Left cardiac atrium (tissue), 4 donors: ENCODE results near the gene PICALM. TPM values are rescaled to one million over a fixed set of nuclear protein-coding genes. Genes with fewer than 3 reads are reported as not detected.
"Not testable (repeated sequence)": the region's sequence is repeated elsewhere in the genome, so short reads cannot be mapped to it uniquely, and the experiment has no call there.

Experiments used
- ATAC-seq, 2 donors: fragments of 200-7000 bp; cut with Tn5 transposase; one replicate each; pipeline ENCODE4 v1.9.1; 2020; ENCODE audit warnings: mild to moderate bottlenecking in 2 of 2, moderate library complexity in 2 of 2
- DNase-seq: peaks from one replicate; pipeline ENCODE4 v3.0.0-alpha.2; 2020
- intact Hi-C, 2 donors: fragments of 100-400 bp; cut with DNase I; formaldehyde crosslinking; loops; one replicate each; pipeline versions ENCODE4 v1.14.1 to v1.15.1; 2022 to 2023
- total RNA-seq, 2 donors: library from RNA; stranded (reverse); fragmentation: NEBNext Ultra II Directional; extraction: Animal tissue kit (Norgen Biotek cat#: 25700); gene quantifications; one replicate each; pipeline ENCODE4 v1.2.1, GENCODE V29; 2021
- donor health status: DM: no; HTN: yes; CAD: no.
- donor health status: DM: no; HTN: yes; CAD: no; lungs with severe emphysema.
- donor health status: DM: yes; HTN: yes; CAD: no.
- donor health status: Dilated cardiomyopathy.

PICALM gene
- total RNA-seq, 2 donors from 2014 or later, result 148 to 260 TPM

DNA sequence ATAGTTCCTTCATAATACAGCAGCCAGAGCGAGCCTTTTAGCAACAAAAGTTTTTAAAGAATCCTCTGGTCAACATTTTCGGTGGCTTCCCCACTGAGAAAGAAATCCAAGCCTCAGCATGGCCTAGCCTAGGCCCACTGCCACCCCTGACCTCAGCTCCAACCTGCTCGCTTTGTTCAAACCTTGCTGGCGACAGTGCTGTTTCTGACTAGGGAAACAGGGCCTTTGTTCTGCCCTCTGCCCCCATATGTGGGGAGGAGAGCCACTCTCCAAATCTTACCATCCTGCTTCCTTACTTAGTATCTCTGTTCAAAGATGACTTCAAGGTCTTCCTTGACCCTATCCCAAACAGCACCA, 117.9 kb downstream of the PICALM start:
- no peak for ATAC-seq
- intact Hi-C loops, result no loop called here
- no peak for DNase-seq

GRCh38 chr11:85950317-85951048, 118.4 kb downstream of the PICALM start:
- no peak for DNase-seq

DNA sequence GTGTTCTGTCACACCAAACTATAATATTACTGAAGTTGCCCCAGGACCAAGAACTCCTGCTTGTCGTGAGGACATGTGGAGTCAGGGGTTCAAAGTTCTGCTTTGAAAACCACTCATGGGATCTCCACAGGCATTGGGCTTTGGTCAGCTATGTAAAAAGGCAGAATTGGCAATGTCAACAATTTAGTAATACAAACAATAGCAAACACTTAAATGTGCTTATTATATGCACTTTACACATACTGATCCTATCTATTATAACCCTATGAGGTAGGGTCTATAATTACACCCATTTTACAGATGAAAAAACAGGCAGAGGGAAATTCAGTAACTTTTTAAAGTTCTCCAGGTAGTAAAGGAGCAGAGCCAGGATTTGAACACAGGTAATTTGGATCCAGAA, 119.1 kb downstream of the PICALM start:
- DNase-seq, result no peak
- no peak for ATAC-seq
- intact Hi-C loops, result loop anchor here (10.0 kb wide), 2 partner anchors 95 to 255 kb away; partner anchors contain the start of gene CCDC83 (in 1 of the 2)

More at GRCh38 chr11:85950317-85951048, 118.4 kb downstream of the PICALM start:
- intact Hi-C loops, result no loop called here
- no peak for ATAC-seq

DNA sequence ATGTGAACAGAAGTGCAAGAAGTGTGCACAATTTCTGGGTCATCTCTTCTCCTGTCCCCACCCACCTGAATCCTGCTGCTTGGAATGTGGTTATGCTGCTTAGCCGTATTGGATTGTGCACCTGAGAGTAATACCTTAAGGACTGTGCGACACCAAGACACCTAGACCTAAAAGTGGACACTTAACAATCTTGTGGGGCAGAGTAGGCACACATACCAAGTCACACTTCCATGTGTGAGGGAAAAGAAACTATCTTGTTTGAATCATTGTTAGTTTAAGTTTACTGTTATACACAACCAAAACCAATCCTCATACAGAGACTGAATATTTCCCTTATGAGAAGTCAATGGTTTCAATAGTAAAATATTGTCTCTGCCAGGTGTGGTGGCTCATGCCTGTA, 120.0 kb downstream of the PICALM start:
- intact Hi-C loops, result loop anchor here (10.0 kb wide), 2 partner anchors 94 to 256 kb away; partner anchors contain the start of gene CCDC83 (in 1 of the 2)
- ATAC-seq (no peak), DNase-seq (no peak)

DNA sequence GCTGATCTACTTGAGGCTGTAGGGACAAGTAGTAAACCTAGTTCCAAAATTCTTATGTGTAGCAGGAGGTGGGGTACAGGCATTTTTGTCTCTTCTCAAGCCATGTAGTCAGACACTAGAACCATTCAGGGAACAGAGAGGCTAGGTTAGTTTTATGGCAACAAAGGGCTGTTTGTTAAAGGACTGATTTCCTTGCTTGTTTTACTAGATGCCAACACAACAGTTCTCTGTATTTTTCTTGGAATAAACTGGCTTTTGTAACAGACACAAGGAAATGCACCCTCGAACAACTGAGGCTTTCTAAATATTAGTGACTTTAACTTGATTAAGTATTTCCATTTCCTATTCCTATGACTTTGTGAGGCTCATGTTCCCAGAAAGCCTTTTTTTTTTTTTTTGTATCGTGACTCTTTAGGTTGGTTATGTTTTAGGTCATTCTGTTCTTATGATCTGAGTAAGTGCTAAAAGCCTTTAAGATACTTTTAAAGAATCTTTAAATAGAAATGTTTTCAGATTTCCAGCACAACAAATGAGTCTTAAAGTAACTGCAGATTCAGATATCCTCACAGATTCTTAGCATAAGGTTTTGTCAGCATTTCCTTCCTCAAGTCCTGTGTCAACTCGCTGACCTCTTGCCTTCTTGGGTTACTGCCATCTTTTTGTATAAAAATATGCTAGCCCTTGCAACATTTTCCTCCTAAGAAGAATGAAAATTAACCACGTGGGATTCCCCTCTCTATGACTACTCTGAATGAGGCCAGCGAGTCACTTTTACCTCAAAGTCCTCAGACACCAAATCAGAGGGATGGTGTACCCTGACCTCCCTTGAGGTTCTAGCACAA, 121.2 kb downstream of the PICALM start:
- ATAC-seq (peak; percentile 71 to 83), DNase-seq (no peak)
- intact Hi-C loops, result loop anchor here (10.0 kb wide), 2 partner anchors 93 to 257 kb away; partner anchors contain the start of gene CCDC83 (in 1 of the 2)

GRCh38 chr11:85946221-85946620, 122.7 kb downstream of the PICALM start:
- DNase-seq, result no peak
- intact Hi-C loops, result loop anchor here (10.0 kb wide), 2 partner anchors 91 to 259 kb away; partner anchors contain the start of gene CCDC83 (in 1 of the 2)
- no peak for ATAC-seq

GRCh38 chr11:85945788-85946187, 123.1 kb downstream of the PICALM start:
- DNase-seq (no peak), ATAC-seq (no peak)
- intact Hi-C loops, result loop anchor here (10.0 kb wide), 2 partner anchors 91 to 259 kb away; partner anchors contain the start of gene CCDC83 (in 1 of the 2)

- ATAC-seq (no peak), DNase-seq (no peak)
- intact Hi-C loops, result loop anchor here (10.0 kb wide), 2 partner anchors 90 to 260 kb away; partner anchors contain the start of gene CCDC83 (in 1 of the 2)
Measured at GRCh38 chr11:85945296-85945695, 123.6 kb downstream of the PICALM start.

DNA sequence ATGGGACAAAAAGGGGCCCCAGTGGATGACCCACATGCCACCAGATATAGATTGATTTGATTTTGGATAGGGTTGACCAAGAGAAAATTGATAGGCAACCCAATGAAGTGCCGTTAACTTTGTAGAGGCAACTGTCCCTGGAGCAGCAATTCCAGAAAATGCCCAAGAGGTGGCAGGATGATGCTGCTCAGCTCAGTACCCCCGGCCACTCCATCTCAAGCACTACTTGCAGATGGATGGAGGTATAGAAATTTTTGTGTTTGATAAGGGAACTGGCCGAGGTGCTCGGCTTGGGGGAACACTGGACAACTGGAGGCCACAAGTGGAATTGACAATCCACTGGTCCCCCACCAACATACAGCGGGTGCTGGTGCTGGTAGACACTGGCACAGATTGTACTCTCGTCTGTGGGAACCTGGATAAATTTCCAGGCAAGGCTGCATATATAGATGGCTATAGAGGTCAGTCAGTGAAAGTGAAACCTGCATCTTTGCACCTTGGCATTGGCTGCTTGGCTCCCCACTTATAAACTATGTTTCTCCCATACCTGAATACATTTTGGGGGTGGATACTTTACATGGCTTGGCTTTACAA, 127.4 kb downstream of the PICALM start:
- ATAC-seq (peak; percentile 78 to 79), DNase-seq (peak; percentile 57)
- intact Hi-C loops, result loop anchor here (2.0 to 10.0 kb wide), 4 partner anchors 87 to 351 kb away; partner anchors contain the start of gene CCDC83 (in 1 of the 2)

GRCh38 chr11:85939099-85940015, 129.5 kb downstream of the PICALM start:
- no peak for ATAC-seq
- intact Hi-C loops, result loop anchor here (2.0 to 10.0 kb wide), 4 partner anchors 85 to 353 kb away; partner anchors contain the start of gene CCDC83 (in 1 of the 2)
- DNase-seq, result no peak

DNA sequence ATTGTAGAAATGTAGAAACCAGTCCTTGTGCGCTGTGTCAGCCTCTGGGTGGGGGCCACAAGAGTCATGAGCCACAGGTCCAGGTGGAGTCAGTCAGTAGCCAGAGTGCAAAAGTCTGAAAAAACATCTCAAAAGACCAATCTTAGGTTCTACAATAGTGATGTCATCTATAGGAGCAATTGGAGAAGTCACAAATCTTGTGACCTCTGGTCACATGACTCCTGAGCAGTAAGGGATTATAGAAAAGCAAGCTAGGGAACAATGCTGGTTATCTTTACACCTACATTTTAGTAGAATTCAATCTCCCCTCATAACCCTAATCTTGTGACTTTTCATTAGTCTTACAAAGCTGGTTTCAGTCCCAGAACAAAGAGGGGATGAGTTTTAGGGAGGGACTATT, 131.0 kb downstream of the PICALM start:
- ATAC-seq (no peak), DNase-seq (no peak)
- intact Hi-C loops, result no loop called here

GRCh38 chr11:85935751-85936150, 133.1 kb downstream of the PICALM start:
- intact Hi-C loops, result no loop called here
- DNase-seq (no peak), ATAC-seq (peak in 1 of 2 donors; percentile 12)

GRCh38 chr11:85934596-85935169, 134.2 kb downstream of the PICALM start:
- DNase-seq (no peak), ATAC-seq (peak in 1 of 2 donors; percentile 66)
- intact Hi-C loops, result no loop called here

DNA sequence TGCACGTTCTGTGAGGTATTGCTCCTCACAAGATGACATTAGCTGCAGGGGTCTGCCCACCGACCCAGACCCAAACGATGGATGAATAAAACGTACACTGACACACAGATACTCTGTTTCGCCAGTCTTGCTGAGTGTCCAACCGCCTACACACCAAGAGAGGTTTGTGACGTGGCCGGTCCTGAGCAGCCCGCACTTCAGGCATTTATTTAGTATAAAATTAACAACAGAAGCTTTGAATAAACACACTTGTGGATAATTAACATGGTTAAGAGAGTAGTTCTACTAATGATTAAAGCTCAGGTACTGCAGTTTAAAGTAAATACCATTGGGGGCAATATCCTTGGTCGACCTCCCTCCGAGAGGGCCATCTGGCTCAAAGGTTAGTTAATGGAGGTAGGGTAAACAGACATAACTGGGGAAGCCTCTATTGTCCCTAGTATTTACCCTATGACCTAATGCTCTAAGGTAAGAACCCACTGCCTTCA, 138.0 kb downstream of the PICALM start:
- intact Hi-C loops, result no loop called here
- DNase-seq (no peak), ATAC-seq (no peak)

DNA sequence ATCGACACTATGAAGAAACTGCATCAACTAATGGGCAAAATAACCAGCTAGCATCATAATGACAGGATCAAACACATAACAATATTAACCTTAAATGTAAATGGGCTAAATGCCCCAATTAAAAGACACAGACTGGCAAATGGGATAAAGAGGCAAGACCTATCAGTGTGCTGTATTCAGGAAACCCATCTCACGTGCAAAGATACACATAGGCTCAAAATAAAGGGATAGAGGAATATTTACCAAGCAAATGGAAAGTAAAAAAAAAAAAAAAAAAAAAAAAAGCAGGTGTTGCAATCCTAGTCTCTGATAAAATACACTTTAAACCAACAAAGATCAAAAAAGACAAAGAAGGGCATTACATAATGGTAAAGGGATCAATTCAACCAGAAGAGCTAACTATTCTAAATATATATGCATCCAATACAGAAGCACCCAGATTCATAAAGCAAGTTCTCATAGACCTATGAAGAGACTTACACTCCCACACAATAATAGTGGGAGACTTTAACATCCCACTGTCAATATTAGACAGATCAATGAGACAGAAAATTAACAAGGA, 142.2 kb downstream of the PICALM start:
- intact Hi-C loops, DNase-seq, ATAC-seq: not testable (repeated sequence)

- no peak for ATAC-seq
- intact Hi-C loops, result no loop called here
- DNase-seq, result no peak
Measured at GRCh38 chr11:85923455-85923854, 145.4 kb downstream of the PICALM start.

GRCh38 chr11:85922367-85922766, 146.5 kb downstream of the PICALM start:
- intact Hi-C loops, result no loop called here
- ATAC-seq (no peak), DNase-seq (no peak)
